Endothelial cell of umbilical vein (primary cell): ENCODE data around the gene ZIC3. TPM values are rescaled to one million over a fixed set of nuclear protein-coding genes. Genes with fewer than 3 reads are reported as not detected.

Source experiments
- BruUV-seq: library from RNA; stranded (reverse); fragments of 400-500 nt; replicated peaks from 2 replicates; lab custom pipeline; 2021; lab: Mats Ljungman, UMichigan
- CTCF ChIA-PET: fragments of 300-600, 350-600 bp; sonication (Branson Sonifier 250); formaldehyde crosslinking; loops from one replicate; lab custom pipeline; 2021; ENCODE audit warnings: antibody characterized with exemption, inconsistent platforms; lab: Charles Lee
- POLR2A ChIA-PET: fragments of 300-600, 350-600 bp; sonication (Branson Sonifier 250); formaldehyde crosslinking; loops from one replicate; lab custom pipeline; 2021; ENCODE audit warnings: antibody characterized with exemption, inconsistent platforms; lab: Charles Lee
- DNase-seq: peaks from one replicate; pipeline ENCODE4 v3.0.0-alpha.2; 2011; ENCODE audit warnings: low read depth, low spot score
- FAIRE-seq: peaks from 2 replicates; lab custom pipeline; 2011; peaks lifted over from hg19 to GRCh38; lab: Jason Lieb, UNC
- H2AFZ ChIP-seq: 2 replicates; pipeline ENCODE4 v1.6.0; 2012; ENCODE audit warnings: low read depth, low read length, control low read depth, inconsistent platforms
- H3K27ac ChIP-seq: 2 replicates; pipeline ENCODE4 v1.5.1; 2011; ENCODE audit warnings: low read depth, mild to moderate bottlenecking, control low read depth, low read length, moderate library complexity; ENCODE audit not compliant: insufficient read depth
- H3K27me3 ChIP-seq, 2 experiments: 2 replicates each; pipeline versions ENCODE4 v1.6.0 to v1.6.1; 2011; ENCODE audit warnings: low read length in 2 of 2, mixed read lengths in 1 of 2; ENCODE audit not compliant: control insufficient read depth in 2 of 2, insufficient read depth in 2 of 2
- H3K36me3 ChIP-seq, 2 experiments: 2 replicates in 1 of 2; 3 replicates in 1 of 2; pipeline ENCODE4 v1.5.1; 2011; ENCODE audit warnings: low read length in 2 of 2, mild to moderate bottlenecking in 1 of 2, moderate library complexity in 1 of 2; ENCODE audit not compliant: control insufficient read depth in 2 of 2, insufficient read depth in 2 of 2; ENCODE audit errors: extremely low read depth in 1 of 2
- H3K4me1 ChIP-seq: 3 replicates; pipeline ENCODE4 v1.5.1; 2011; ENCODE audit warnings: mild to moderate bottlenecking, low read length; ENCODE audit not compliant: control insufficient read depth, insufficient read depth; ENCODE audit errors: extremely low read depth
- H3K4me2 ChIP-seq: 2 replicates; pipeline ENCODE4 v1.6.1; 2011; ENCODE audit warnings: low read length, control low read depth, mixed read lengths; ENCODE audit not compliant: insufficient read depth
- H3K4me3 ChIP-seq, 3 experiments: fragments of 200-600 bp in 1 of 3; sonication (generic), shearing (Covaris generic) in 1 of 3; replicated peaks in 1 of 3; 2 replicates each; pipeline ENCODE4 v1.5.1; 2011 to 2016; ENCODE audit warnings: control low read depth in 3 of 3, low read length in 3 of 3, mild to moderate bottlenecking in 2 of 3, inconsistent platforms in 1 of 3, low read depth in 1 of 3, moderate library complexity in 1 of 3; ENCODE audit not compliant: insufficient read depth in 1 of 3
- H3K79me2 ChIP-seq: 2 replicates; pipeline ENCODE4 v1.6.0; 2012; ENCODE audit warnings: low read length, inconsistent platforms; ENCODE audit not compliant: control insufficient read depth, insufficient read depth
- H3K9ac ChIP-seq: replicated peaks from 2 replicates; pipeline ENCODE3; 2011; ENCODE audit warnings: low read length, control low read depth; ENCODE audit not compliant: insufficient read depth; ENCODE audit errors: extremely low read depth
- H3K9me1 ChIP-seq: replicated peaks from 3 replicates; pipeline ENCODE4 v1.6.0; 2011; ENCODE audit warnings: mild to moderate bottlenecking, low read length; ENCODE audit not compliant: control insufficient read depth, insufficient read depth; ENCODE audit errors: extremely low read depth
- H3K9me3 ChIP-seq: replicated peaks from 2 replicates; pipeline ENCODE4 v1.5.1; 2012; ENCODE audit warnings: low read length, inconsistent platforms; ENCODE audit not compliant: control insufficient read depth, insufficient read depth
- H4K20me1 ChIP-seq: replicated peaks from 2 replicates; pipeline ENCODE3; 2011; ENCODE audit warnings: mild to moderate bottlenecking, low read length; ENCODE audit not compliant: control insufficient read depth, insufficient read depth; ENCODE audit errors: extremely low read depth
- CTCF ChIP-seq, 2 donors: IDR thresholded peaks; 1 replicate in 1 of 2; 2 replicates in 1 of 2; pipeline ENCODE4 v1.5.1; 2011; ENCODE audit warnings: low read length in 2 of 2, mild to moderate bottlenecking in 2 of 2, moderate library complexity in 2 of 2, control low read depth in 1 of 2, inconsistent platforms in 1 of 2, low read depth in 1 of 2; ENCODE audit not compliant: insufficient read depth in 1 of 2; ENCODE audit errors: extremely low read depth in 1 of 2
- EZH2 ChIP-seq: IDR thresholded peaks from 2 replicates; pipeline ENCODE4 v1.6.1; 2012; ENCODE audit warnings: borderline replicate concordance, low read depth, mild to moderate bottlenecking, moderate library complexity, low read length, inconsistent platforms; ENCODE audit not compliant: severe bottlenecking
- FOS ChIP-seq: IDR thresholded peaks from 2 replicates; pipeline ENCODE4 v1.6.1; 2011; ENCODE audit warnings: mild to moderate bottlenecking, low read length, moderate library complexity, borderline replicate concordance; ENCODE audit not compliant: insufficient read depth
- JUN ChIP-seq: IDR thresholded peaks from 2 replicates; pipeline ENCODE4 v1.6.1; 2011; ENCODE audit warnings: borderline replicate concordance, low read depth; ENCODE audit not compliant: insufficient read length, insufficient read depth
- MAX ChIP-seq: IDR thresholded peaks from 2 replicates; pipeline ENCODE4 v1.6.1; 2011; ENCODE audit not compliant: insufficient read depth, insufficient read length
- MYC ChIP-seq: IDR thresholded peaks from one replicate; pipeline ENCODE4 v1.6.1; 2011; ENCODE audit warnings: mild to moderate bottlenecking, low read depth, low read length
- POLR2A ChIP-seq: IDR thresholded peaks from 2 replicates; pipeline ENCODE4 v1.6.1; 2012; ENCODE audit warnings: low read depth, mild to moderate bottlenecking, control low read depth, low read length
- POLR2AphosphoS5 ChIP-seq: IDR thresholded peaks from 2 replicates; pipeline ENCODE4 v1.6.1; 2012; ENCODE audit warnings: low read depth, mild to moderate bottlenecking, control low read depth, low read length, moderate library complexity; ENCODE audit not compliant: insufficient read depth
- dilution Hi-C: fragments of 300-500 bp; cut with MboI; formaldehyde crosslinking; loops from one replicate; pipeline ENCODE4 v1.15.0; 2019; ENCODE audit warnings: low sequenced_read_pairs; ENCODE audit not compliant: extremely low pct_ligation_motif_present
- intact Hi-C: fragments of 100-400 bp; cut with micrococcal nuclease; formaldehyde crosslinking; loops from one replicate; pipeline ENCODE4 v1.10.0; 2022
- polyA plus RNA-seq, 4 experiments: library from polyadenylated mRNA; depleted of rRNA in 3 of 4; stranded (reverse) in 3 of 4; unstranded in 1 of 4; fragments of >200 nt; gene quantifications; 2 replicates each; pipeline versions ENCODE4 v1.2.1 to v1.2.3, GENCODE V29; 2011 to 2012; ENCODE audit warnings: missing spikeins in 1 of 4
- total RNA-seq: library from RNA; stranded (reverse); gene quantifications from 2 replicates; pipeline ENCODE4 v1.2.3, GENCODE V29; 2021

The ZIC3 gene
- total and polyA plus RNA-seq, 2 donors (not counting 3 experiments of a cell fraction or from before 2014, with no cell fraction given) = not detected

GRCh38 chrX:137567682-137568232 is 1.8 kb downstream of the ZIC3 start:
- ChIA-PET POLR2A (no interaction called here), CTCF (no interaction called here)
- Histone ChIP-seq H3K36me3 (no peaks in the 10 kb centered on the region), H3K9me1 (no peaks in the 10 kb centered on the region), H3K27ac (no peak overlapping the region), H3K4me1 (no peaks in the 10 kb centered on the region), H2AFZ (no peak overlapping the region), H4K20me1 (no peaks in the 10 kb centered on the region), H3K27me3 (peaks cover 35 to 37% of the 10 kb centered on the region in 2 experiments), H3K79me2 (no peaks in the 10 kb centered on the region), H3K4me3 (no peak overlapping the region), H3K4me2 (no peak overlapping the region), H3K9ac (no peak overlapping the region), H3K9me3 (no peaks in the 10 kb centered on the region)
- FAIRE-seq (no peak), DNase-seq (no peak)
- intact Hi-C loops = no loop called here
- dilution Hi-C loops = no loop called here
- BruUV-seq = no TSS peak
- TF ChIP-seq EZH2 (peak; percentile 6), POLR2A (no peak), CTCF (IDR thresholded peaks at IDR 0.05; ENCODE audit: extremely low read depth in 1 of 2, insufficient read depth in 1 of 2, low read depth in 1 of 2, low read length in 2 of 2) (no peak), MYC (no peak)

- no peaks in the 10 kb centered on the region for H3K4me1 ChIP-seq
- no peak overlapping the region for H3K27ac ChIP-seq
- CTCF ChIA-PET = no interaction called here
- no peak for DNase-seq
- H2AFZ ChIP-seq = no peak overlapping the region
- no peaks in the 10 kb centered on the region for H3K36me3 ChIP-seq
- no TSS peak for BruUV-seq
- dilution Hi-C loops = no loop called here
- H3K79me2 ChIP-seq = no peaks in the 10 kb centered on the region
- no peak overlapping the region for H3K4me3 ChIP-seq
- POLR2A ChIA-PET = no interaction called here
- H3K9me1 ChIP-seq = no peaks in the 10 kb centered on the region
- no peaks in the 10 kb centered on the region for H4K20me1 ChIP-seq
- FAIRE-seq = no peak
- H3K27me3 ChIP-seq = peaks cover 33 to 37% of the 10 kb centered on the region in 2 experiments
- no peak for TF ChIP-seq EZH2
- no peak for TF ChIP-seq JUN
- TF ChIP-seq POLR2AphosphoS5 = no peak
- no peak for TF ChIP-seq POLR2A
- TF ChIP-seq FOS = no peak
- no peak for TF ChIP-seq MYC
- TF ChIP-seq MAX = no peak
- no peak for TF ChIP-seq CTCF (IDR thresholded peaks at IDR 0.05; ENCODE audit: extremely low read depth in 1 of 2, insufficient read depth in 1 of 2, low read depth in 1 of 2, low read length in 2 of 2)
- H3K9me3 ChIP-seq = no peaks in the 10 kb centered on the region
- H3K4me2 ChIP-seq = no peak overlapping the region
- H3K9ac ChIP-seq = no peak overlapping the region
- intact Hi-C loops = no loop called here
Measured at GRCh38 chrX:137568741-137569469, 3.0 kb downstream of the ZIC3 start.
